Osteoblast (primary cell): ENCODE data around the gene SNCB. TPM values are rescaled to one million over a fixed set of nuclear protein-coding genes. Genes with fewer than 3 reads are reported as not detected.

Experiments used
- DNase-seq: peaks from one replicate; pipeline ENCODE4 v3.0.0; 2011; ENCODE audit warnings: low spot score, mixed read lengths; ENCODE audit not compliant: insufficient read length; ENCODE audit errors: missing footprints
- H2AFZ ChIP-seq: 2 replicates; pipeline ENCODE4 v1.6.0; 2011; ENCODE audit warnings: mild to moderate bottlenecking, low read length
- H3K27ac ChIP-seq: 2 replicates; pipeline ENCODE4 v1.5.1; 2011; ENCODE audit warnings: mild to moderate bottlenecking, low read depth, low read length, moderate library complexity
- H3K27me3 ChIP-seq: 2 replicates; pipeline ENCODE4 v1.6.0; 2012; ENCODE audit warnings: mild to moderate bottlenecking, control low read depth, inconsistent platforms, low read length, moderate library complexity; ENCODE audit not compliant: insufficient read depth
- H3K36me3 ChIP-seq: 2 replicates; pipeline ENCODE4 v1.5.1; 2011; ENCODE audit warnings: mild to moderate bottlenecking, low read length, control low read depth, moderate library complexity; ENCODE audit not compliant: insufficient read depth
- H3K4me1 ChIP-seq: 2 replicates; pipeline ENCODE4 v1.5.1; 2011; ENCODE audit warnings: mild to moderate bottlenecking, low read length, control low read depth, moderate library complexity; ENCODE audit not compliant: insufficient read depth
- H3K4me2 ChIP-seq: 2 replicates; pipeline ENCODE4 v1.6.0; 2011; ENCODE audit warnings: mild to moderate bottlenecking, low read length; ENCODE audit not compliant: insufficient read depth
- H3K4me3 ChIP-seq: fragments of 200-600 bp; sonication (generic); 3 replicates; pipeline ENCODE4 v1.5.1; 2012; ENCODE audit warnings: mild to moderate bottlenecking, low read length, inconsistent platforms; ENCODE audit not compliant: insufficient read depth
- H3K79me2 ChIP-seq: 2 replicates; pipeline ENCODE4 v1.6.0; 2012; ENCODE audit warnings: mild to moderate bottlenecking, low read length, control low read depth, inconsistent platforms; ENCODE audit not compliant: insufficient read depth
- H3K9me3 ChIP-seq: 2 replicates; pipeline ENCODE4 v1.5.1; 2011; ENCODE audit warnings: low read depth, low read length, control low read depth
- H4K20me1 ChIP-seq: 2 replicates; pipeline ENCODE4 v1.6.0; 2012; ENCODE audit warnings: mild to moderate bottlenecking, low read length, control low read depth; ENCODE audit not compliant: insufficient read depth
- CTCF ChIP-seq: IDR thresholded peaks from 2 replicates; pipeline ENCODE4 v1.5.1; 2011; ENCODE audit warnings: mild to moderate bottlenecking, low read depth, low read length, moderate library complexity; ENCODE audit errors: extremely low read depth
- total RNA-seq: library from RNA; depleted of rRNA; stranded (reverse); fragments of >200 nt; gene quantifications from 2 replicates; pipeline ENCODE4 v1.2.3, GENCODE V29; 2012

Gene SNCB
- total RNA-seq, 1 donor = not detected

- H3K27ac ChIP-seq = no peak overlapping the region
- H4K20me1 ChIP-seq = peaks cover 6% of the 10 kb centered on the region
- H3K4me2 ChIP-seq = no peak overlapping the region
- no peaks in the 10 kb centered on the region for H3K4me1 ChIP-seq
- peaks cover 84% of the 10 kb centered on the region for H3K27me3 ChIP-seq
- TF ChIP-seq CTCF = no peak
- no peaks in the 10 kb centered on the region for H3K79me2 ChIP-seq
- DNase-seq = no peak
- no peak overlapping the region for H2AFZ ChIP-seq
- H3K36me3 ChIP-seq = no peaks in the 10 kb centered on the region
- no peak overlapping the region for H3K4me3 ChIP-seq
- no peaks in the 10 kb centered on the region for H3K9me3 ChIP-seq
Observed at GRCh38 chr5:176628406-176629228, 1.7 kb downstream of the SNCB start.

GRCh38 chr5:176627582-176627981, 2.8 kb downstream of the SNCB start:
- H3K36me3 ChIP-seq = no peaks in the 10 kb centered on the region
- no peak for TF ChIP-seq CTCF
- peaks cover 6% of the 10 kb centered on the region for H4K20me1 ChIP-seq

DNA sequence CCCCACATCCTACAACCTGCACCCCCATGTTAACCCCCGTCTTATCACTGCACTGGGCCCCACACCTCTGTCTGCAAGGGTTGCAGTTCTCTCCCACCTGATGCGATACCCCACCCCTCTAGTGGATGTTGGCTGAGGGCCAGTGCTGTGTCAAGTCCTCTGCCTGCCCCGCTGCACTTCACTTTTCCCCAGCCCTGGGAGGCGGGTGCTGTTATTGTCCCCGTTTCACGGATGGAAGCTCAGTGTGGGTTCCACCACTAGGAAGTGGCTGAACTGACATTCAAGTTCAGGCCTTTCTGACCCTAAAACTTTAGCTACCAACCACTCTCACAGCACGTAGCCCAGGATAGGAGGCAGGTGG, 3.5 kb downstream of the SNCB start:
- DNase-seq = no peak
- Histone ChIP-seq H3K4me3 (no peak overlapping the region), H3K4me1 (no peaks in the 10 kb centered on the region), H3K9me3 (no peaks in the 10 kb centered on the region), H3K4me2 (no peak overlapping the region), H2AFZ (no peak overlapping the region), H3K27me3 (peaks cover 74% of the 10 kb centered on the region), H3K36me3 (no peaks in the 10 kb centered on the region), H3K27ac (no peak overlapping the region), H4K20me1 (peaks cover 6% of the 10 kb centered on the region), H3K79me2 (no peaks in the 10 kb centered on the region)
- TF ChIP-seq CTCF = no peak

More at GRCh38 chr5:176627582-176627981, 2.8 kb downstream of the SNCB start:
- Histone ChIP-seq H3K9me3 (no peaks in the 10 kb centered on the region), H3K27me3 (peaks cover 78% of the 10 kb centered on the region), H3K27ac (no peak overlapping the region), H3K4me2 (no peak overlapping the region), H3K79me2 (no peaks in the 10 kb centered on the region), H2AFZ (no peak overlapping the region), H3K4me3 (no peak overlapping the region), H3K4me1 (no peaks in the 10 kb centered on the region)
- no peak for DNase-seq

DNA sequence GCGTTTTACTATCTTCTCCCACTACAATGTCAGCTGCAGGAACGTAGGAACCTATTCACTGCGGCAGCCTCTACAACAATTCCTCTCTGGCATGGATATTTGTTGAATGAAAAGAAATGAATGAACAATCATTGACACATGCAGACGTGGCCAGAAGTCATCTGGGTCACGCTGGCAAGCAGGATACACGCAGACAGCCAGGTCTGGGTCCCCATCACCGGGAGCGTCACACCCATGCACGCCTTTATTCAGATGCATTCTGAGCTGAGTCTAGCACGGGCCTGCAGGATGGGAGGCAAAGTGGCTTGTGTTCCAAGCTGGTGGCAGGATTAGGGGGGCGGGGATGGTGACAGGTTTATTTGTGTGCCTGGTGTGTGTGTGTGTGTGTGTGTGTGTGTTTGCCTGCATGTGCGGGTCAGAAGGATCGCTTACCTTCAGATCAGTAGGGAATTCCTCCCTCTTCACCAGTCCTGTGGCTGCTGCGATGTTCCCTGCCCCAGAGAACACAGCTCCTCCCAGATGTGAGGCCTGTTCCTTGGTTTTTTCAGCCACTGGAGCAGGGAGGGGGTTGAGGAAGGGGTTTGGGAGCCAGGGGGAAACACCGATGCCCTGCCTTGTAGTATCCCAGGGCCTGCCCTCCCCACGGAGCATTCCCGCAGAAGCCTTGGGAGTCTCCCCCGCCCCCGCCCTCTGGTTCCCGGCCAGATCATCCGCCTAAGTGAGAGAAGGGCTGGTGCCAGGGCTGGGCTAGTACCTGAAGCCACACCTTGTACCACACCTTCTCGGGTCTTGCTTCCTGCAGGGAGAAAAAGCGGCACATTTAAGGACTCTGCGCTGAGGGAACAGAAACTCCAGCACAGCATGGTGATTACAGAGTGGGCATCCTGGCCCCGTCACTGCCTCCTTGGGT, 4.1 kb downstream of the SNCB start:
- TF ChIP-seq CTCF = no peak
- Histone ChIP-seq H4K20me1 (peaks cover 6% of the 10 kb centered on the region), H3K9me3 (no peaks in the 10 kb centered on the region), H3K4me1 (no peaks in the 10 kb centered on the region), H3K27me3 (peaks cover 74% of the 10 kb centered on the region), H3K27ac (no peak overlapping the region), H3K36me3 (no peaks in the 10 kb centered on the region), H3K4me3 (no peak overlapping the region), H3K4me2 (no peak overlapping the region), H2AFZ (no peak overlapping the region), H3K79me2 (no peaks in the 10 kb centered on the region)
- no peak for DNase-seq
